SK-N-SH treated with all-trans-retinoic acid at 6 μM for 48 hours (cell line): ENCODE data around the gene GPR132.

Source experiments
- CREB5 ChIP-seq: fragments of 250-450 bp; sonication (Bioruptor Pico); IDR thresholded peaks from 2 replicates; pipeline ENCODE4 v1.5.1; 2020; ENCODE audit warnings: low read depth, mild to moderate bottlenecking, moderate library complexity
- ESRRG ChIP-seq: fragments of 250-450 bp; sonication (Bioruptor Pico); IDR thresholded peaks from 2 replicates; pipeline ENCODE4 v1.6.1; 2021; ENCODE audit warnings: mild to moderate bottlenecking
- PATZ1 ChIP-seq: fragments of 250-450 bp; sonication (Bioruptor Pico); IDR thresholded peaks from 2 replicates; pipeline ENCODE4 v1.8.0; 2020; ENCODE audit warnings: mild to moderate bottlenecking, moderate library complexity, borderline replicate concordance
- RARB ChIP-seq: fragments of 250-450 bp; sonication (Bioruptor Pico); IDR thresholded peaks from 2 replicates; pipeline ENCODE4 v1.8.0; 2021; ENCODE audit warnings: mild to moderate bottlenecking, moderate library complexity
- ZFP3 ChIP-seq: fragments of 250-450 bp; sonication (Bioruptor Pico); IDR thresholded peaks from 2 replicates; pipeline ENCODE4 v1.5.0; 2020; ENCODE audit warnings: mild to moderate bottlenecking, moderate library complexity
- ZFP30 ChIP-seq: fragments of 450-650 bp; formaldehyde crosslinking; IDR thresholded peaks from 2 replicates; pipeline ENCODE4 v1.5.0; 2022; ENCODE audit warnings: mild to moderate bottlenecking, moderate library complexity
- TF ChIP-seq, protein P1 (sequence below): fragments of 250-450 bp; sonication (Bioruptor Pico); IDR thresholded peaks from 2 replicates; pipeline ENCODE4 v1.5.0; 2020; ENCODE audit warnings: mild to moderate bottlenecking, moderate library complexity

- TF ChIP-seq RARB (no peak), ZFP30 (no peak), ESRRG (no peak), ZFP3 (CRISPR knock-in tag) (no peak), CREB5 (CRISPR knock-in tag) (no peak), PATZ1 (CRISPR knock-in tag) (no peak)
- TF ChIP-seq, protein P1, sequence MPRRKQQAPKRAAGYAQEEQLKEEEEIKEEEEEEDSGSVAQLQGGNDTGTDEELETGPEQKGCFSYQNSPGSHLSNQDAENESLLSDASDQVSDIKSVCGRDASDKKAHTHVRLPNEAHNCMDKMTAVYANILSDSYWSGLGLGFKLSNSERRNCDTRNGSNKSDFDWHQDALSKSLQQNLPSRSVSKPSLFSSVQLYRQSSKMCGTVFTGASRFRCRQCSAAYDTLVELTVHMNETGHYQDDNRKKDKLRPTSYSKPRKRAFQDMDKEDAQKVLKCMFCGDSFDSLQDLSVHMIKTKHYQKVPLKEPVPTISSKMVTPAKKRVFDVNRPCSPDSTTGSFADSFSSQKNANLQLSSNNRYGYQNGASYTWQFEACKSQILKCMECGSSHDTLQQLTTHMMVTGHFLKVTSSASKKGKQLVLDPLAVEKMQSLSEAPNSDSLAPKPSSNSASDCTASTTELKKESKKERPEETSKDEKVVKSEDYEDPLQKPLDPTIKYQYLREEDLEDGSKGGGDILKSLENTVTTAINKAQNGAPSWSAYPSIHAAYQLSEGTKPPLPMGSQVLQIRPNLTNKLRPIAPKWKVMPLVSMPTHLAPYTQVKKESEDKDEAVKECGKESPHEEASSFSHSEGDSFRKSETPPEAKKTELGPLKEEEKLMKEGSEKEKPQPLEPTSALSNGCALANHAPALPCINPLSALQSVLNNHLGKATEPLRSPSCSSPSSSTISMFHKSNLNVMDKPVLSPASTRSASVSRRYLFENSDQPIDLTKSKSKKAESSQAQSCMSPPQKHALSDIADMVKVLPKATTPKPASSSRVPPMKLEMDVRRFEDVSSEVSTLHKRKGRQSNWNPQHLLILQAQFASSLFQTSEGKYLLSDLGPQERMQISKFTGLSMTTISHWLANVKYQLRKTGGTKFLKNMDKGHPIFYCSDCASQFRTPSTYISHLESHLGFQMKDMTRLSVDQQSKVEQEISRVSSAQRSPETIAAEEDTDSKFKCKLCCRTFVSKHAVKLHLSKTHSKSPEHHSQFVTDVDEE (CRISPR knock-in tag) = no peak
Measured at GRCh38 chr14:105050551-105050897, 14.7 kb downstream of the GPR132 start.
